Measurements from ENCODE around the gene FBXW7.
A peak's percentile ranks its signal among the peaks of the same experiment; 100 is the strongest.

FBXW7 gene

GRCh38 chr4:152535903-152536544 lies at the start of gene FBXW7:
Gene FBXW7, minus strand, starts transcription at chr4:152536092. Its CDS starts 124,289 bp downstream, at chr4:152411803.
- TF ChIP-seq ZC3H10 (CRISPR knock-in tag; IDR thresholded peaks at IDR 0.05) = no peak
- no peak for TF ChIP-seq ESRRG (CRISPR knock-in tag; IDR thresholded peaks at IDR 0.05)
- TF ChIP-seq ZNF70 (CRISPR knock-in tag; IDR thresholded peaks at IDR 0.05) = no peak
- TF ChIP-seq TCF4 (CRISPR knock-in tag; IDR thresholded peaks at IDR 0.05; ENCODE audit: borderline replicate concordance) = no peak
- no peak for TF ChIP-seq RARB (CRISPR knock-in tag; IDR thresholded peaks at IDR 0.05)
- TF ChIP-seq BACH2 (CRISPR knock-in tag; IDR thresholded peaks at IDR 0.05; ENCODE audit: borderline replicate concordance) = no peak
- TF ChIP-seq CSDC2 (CRISPR knock-in tag; IDR thresholded peaks at IDR 0.05) = no peak
- no peak for TF ChIP-seq PATZ1 (CRISPR knock-in tag; IDR thresholded peaks at IDR 0.05; ENCODE audit: borderline replicate concordance)
- no peak for TF ChIP-seq TOX (CRISPR knock-in tag; IDR thresholded peaks at IDR 0.05; ENCODE audit: borderline replicate concordance)
- no peak for TF ChIP-seq PPARA (CRISPR knock-in tag; IDR thresholded peaks at IDR 0.05; ENCODE audit: borderline replicate concordance)
- no peak for TF ChIP-seq ISL1 (CRISPR knock-in tag; IDR thresholded peaks at IDR 0.05)
- no peak for TF ChIP-seq ZNF565 (CRISPR knock-in tag; conservative IDR thresholded peaks at IDR 0.05; ENCODE audit: low read depth)
- TF ChIP-seq ARNTL (CRISPR knock-in tag; IDR thresholded peaks at IDR 0.05; ENCODE audit: borderline replicate concordance, low read depth) = no peak
- ATAC-seq = peak; percentile 92

GRCh38 chr4:152585023-152585441 lies 49.1 kb upstream of the FBXW7 start:
- ATAC-seq = no peak
- TF ChIP-seq ZNF565 (CRISPR knock-in tag; conservative IDR thresholded peaks at IDR 0.05; ENCODE audit: low read depth) (no peak), TSHZ2 (CRISPR knock-in tag; IDR thresholded peaks at IDR 0.05) (no peak), ZC3H10 (CRISPR knock-in tag; IDR thresholded peaks at IDR 0.05) (no peak), ARNTL (CRISPR knock-in tag; IDR thresholded peaks at IDR 0.05; ENCODE audit: borderline replicate concordance, low read depth) (no peak), PATZ1 (CRISPR knock-in tag; IDR thresholded peaks at IDR 0.05; ENCODE audit: borderline replicate concordance) (no peak)

GRCh38 chr4:152581536-152582160 lies 45.8 kb upstream of the FBXW7 start:
- no peak for TF ChIP-seq ZNF70 (CRISPR knock-in tag; IDR thresholded peaks at IDR 0.05)
- TF ChIP-seq ZNF565 (CRISPR knock-in tag; conservative IDR thresholded peaks at IDR 0.05; ENCODE audit: low read depth) = no peak
- TF ChIP-seq ZFP3 (CRISPR knock-in tag; IDR thresholded peaks at IDR 0.05) = no peak
- TF ChIP-seq PATZ1 (CRISPR knock-in tag; IDR thresholded peaks at IDR 0.05; ENCODE audit: borderline replicate concordance) = no peak

GRCh38 chr4:152579916-152580315 lies 44.0 kb upstream of the FBXW7 start:
- ATAC-seq = no peak
- TF ChIP-seq PPARA (CRISPR knock-in tag; IDR thresholded peaks at IDR 0.05; ENCODE audit: borderline replicate concordance) (no peak), ZC3H10 (CRISPR knock-in tag; IDR thresholded peaks at IDR 0.05) (no peak), CREB5 (CRISPR knock-in tag; IDR thresholded peaks at IDR 0.05; ENCODE audit: low read depth) (no peak), CSRNP3 (CRISPR knock-in tag; IDR thresholded peaks at IDR 0.05) (no peak), ZFP3 (CRISPR knock-in tag; IDR thresholded peaks at IDR 0.05) (no peak), TOX (CRISPR knock-in tag; IDR thresholded peaks at IDR 0.05; ENCODE audit: borderline replicate concordance) (no peak), OSR1 (CRISPR knock-in tag; IDR thresholded peaks at IDR 0.05) (no peak), POU6F1 (CRISPR knock-in tag; IDR thresholded peaks at IDR 0.05; ENCODE audit: borderline replicate concordance, low read depth) (no peak), ARNTL (CRISPR knock-in tag; IDR thresholded peaks at IDR 0.05; ENCODE audit: borderline replicate concordance, low read depth) (no peak), TCF4 (CRISPR knock-in tag; IDR thresholded peaks at IDR 0.05; ENCODE audit: borderline replicate concordance) (no peak), ISL1 (CRISPR knock-in tag; IDR thresholded peaks at IDR 0.05) (no peak), CSDC2 (CRISPR knock-in tag; IDR thresholded peaks at IDR 0.05) (no peak), RARB (CRISPR knock-in tag; IDR thresholded peaks at IDR 0.05) (no peak), GLIS3 (CRISPR knock-in tag; IDR thresholded peaks at IDR 0.05) (no peak)

More at GRCh38 chr4:152581536-152582160, 45.8 kb upstream of the FBXW7 start:
- ATAC-seq = no peak
